ENCODE data around the gene KLF5.
A peak's percentile ranks its signal among the peaks of the same experiment; 100 is the strongest.
"Not testable (repeated sequence)": the region's sequence is repeated elsewhere in the genome, so short reads cannot be mapped to it uniquely, and the experiment has no call there.

KLF5 gene

GRCh38 chr13:73089213-73089612 is 30.4 kb downstream of the KLF5 start:
- no peak for DNase-seq

- DNase-seq = peak; percentile 81
These were observed 31.5 kb downstream of the KLF5 start for GRCh38 chr13:73090116-73090822.

- DNase-seq = no peak
These were observed 32.0 kb downstream of the KLF5 start for GRCh38 chr13:73090823-73091187.

DNA sequence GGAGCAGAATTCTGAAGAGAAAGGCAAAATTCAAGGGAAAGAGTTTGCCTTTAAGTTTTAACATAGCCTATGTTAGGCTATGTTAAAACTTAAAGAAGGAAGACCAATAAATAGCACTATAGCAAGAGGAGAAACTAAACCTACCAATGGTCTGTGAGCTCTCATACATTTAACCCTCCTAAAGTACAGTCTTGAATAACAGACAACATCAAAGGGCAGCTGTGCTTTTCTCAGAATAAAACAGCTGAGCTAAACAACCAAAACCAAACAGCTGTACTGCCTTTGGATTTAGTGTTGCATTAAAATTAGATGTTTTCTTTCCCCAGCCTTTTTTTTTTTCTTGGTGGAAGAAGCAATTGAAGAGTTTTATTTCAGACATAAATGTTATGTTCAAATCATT is 34.0 kb downstream of the KLF5 start:
- no peak for DNase-seq

- peak; percentile 9 for DNase-seq
These were observed 37.4 kb downstream of the KLF5 start for GRCh38 chr13:73096173-73096572.

DNA sequence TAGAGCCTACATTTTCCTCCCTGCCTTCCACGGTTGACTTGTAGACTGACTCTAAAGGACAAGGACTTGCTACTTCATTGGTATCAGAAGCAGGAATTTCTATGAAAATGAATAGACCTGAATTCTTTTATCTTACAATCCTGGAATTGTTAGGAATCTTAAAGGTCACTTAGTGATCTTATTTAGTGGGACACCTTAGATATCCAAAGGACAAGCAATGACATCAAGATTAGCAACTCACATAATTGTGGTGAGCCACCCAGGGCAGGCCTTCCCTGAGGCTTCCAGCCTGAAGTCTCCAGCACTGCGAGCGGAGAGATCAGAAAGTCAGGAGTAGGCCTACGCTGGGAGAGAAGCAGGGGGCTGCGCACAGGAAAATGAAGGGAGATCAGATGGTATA is 37.8 kb downstream of the KLF5 start:
- no peak for DNase-seq

- not testable (repeated sequence) for DNase-seq
These were observed 42.0 kb downstream of the KLF5 start for GRCh38 chr13:73100781-73101180.

DNA sequence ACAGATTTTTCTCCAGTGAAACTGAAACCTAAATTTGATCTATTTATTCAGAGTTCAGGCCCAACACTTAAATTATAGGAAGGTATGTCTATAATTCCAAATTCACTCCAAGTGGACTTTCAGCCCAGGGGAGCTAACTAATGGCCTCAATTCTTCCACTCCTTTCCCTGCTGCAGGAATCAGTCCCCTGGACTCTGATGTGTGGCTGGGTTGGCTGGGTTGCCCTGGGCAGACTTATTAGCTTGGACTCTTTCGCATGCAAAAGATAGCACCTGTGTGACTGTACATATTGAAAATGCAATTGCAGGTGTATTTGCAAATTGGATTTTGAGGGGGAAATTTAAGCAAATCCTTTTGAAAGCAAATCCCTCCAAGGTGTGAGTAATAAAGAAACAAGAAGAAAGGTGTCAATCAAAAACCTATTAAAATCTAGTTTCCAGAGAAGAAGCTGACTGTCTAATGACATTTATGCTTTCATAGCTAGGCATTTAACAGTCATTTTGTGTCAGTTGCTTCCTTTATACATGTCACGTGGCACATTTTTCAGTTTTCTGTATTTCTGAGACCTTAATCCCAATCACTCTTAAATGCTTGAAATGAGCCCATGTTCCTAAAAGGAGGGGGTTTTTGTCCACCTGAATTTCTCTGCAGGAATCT is 42.7 kb downstream of the KLF5 start:
- no peak for DNase-seq

GRCh38 chr13:73103238-73103637 is 44.4 kb downstream of the KLF5 start:
- no peak for DNase-seq

DNA sequence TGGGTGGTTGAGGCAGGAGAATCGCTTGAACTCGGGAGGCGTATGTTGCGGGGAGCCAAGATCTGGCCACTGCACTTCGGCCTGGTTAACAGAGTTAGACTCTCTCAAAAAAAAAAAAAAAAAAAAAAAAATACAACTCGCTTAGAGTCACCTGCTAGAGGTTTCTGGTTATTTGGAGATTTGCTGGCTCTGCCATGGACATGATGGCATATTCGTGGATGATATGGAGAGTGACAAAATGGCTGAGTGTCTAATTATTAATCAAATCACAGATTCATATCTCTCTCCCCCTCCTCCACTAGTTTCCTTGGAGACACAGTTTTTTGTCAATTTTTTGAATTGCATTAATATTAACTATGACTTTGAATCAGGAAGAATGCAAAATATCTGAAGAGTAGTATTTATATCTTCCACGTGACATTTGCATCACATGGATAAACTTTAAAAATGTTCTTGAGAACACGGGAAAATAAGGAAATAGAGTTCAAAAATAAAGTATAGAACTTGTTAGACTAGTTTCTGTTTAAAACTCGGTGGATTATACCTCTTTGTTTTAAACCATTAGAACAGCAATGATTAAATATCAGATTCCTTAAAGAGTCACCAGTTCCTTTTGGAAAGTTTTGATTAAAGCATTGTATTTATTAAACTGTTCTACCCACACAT is 47.8 kb downstream of the KLF5 start:
- DNase-seq = no peak

DNA sequence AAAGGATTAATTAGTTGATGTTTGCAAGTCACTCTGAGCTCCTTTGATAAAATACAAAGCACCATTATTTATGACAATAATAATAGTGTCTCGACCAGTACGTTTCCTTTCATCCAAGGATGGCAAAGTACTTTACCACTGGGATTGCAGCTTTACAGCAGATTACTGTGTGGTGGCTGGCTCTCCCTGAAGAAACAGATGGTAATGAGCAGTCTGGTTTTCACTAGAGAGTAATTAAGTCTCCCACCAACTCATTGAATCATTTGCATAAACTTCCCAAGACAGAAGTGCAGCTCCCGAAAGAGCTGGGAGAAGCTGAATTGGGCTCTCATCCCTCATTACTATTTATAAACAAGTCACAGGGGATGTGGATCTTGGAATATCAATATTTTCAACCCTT is 48.7 kb downstream of the KLF5 start:
- DNase-seq = no peak

- DNase-seq = no peak
These were observed 49.2 kb downstream of the KLF5 start for GRCh38 chr13:73107970-73108369.

GRCh38 chr13:73109288-73109899 is 50.6 kb downstream of the KLF5 start:
- DNase-seq = no peak

DNA sequence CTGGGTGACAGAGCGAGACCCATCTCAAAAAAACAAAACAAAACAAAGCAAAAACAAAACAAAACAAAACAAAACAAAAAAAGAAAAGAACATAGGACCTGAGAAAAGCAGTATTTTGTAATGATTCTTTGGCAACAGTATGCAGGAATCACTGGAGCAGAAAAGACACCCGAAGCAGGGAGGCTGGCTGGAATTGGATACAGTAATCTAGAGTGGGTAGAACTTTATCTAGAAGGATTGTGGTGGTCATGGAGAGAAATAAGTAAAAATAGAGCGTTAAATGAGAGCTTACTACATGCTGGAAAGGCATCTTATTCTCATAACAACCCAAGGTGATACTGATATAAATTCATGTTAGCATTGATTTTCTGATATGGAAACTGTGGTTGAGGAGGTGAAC is 51.2 kb downstream of the KLF5 start:
- no peak for DNase-seq

GRCh38 chr13:73110814-73111213 is 52.0 kb downstream of the KLF5 start:
- no peak for DNase-seq

DNA sequence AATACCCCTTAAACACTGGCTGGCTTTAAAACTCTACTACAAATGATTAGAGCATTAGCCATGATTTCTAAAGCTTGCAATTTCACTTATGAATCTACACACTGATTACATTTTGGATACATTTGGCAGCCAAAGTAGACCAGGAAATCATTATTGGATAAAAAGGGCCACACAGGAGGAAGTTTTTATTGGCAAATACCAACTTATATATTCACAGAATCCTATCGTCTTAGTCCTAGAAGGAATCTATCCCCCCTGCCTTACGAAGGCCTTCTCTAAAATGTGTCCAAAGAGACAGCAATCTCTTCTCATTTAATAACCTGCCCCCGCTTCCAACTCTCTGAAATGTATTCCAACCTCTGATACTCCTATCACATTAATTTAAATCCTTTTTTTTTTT is 52.5 kb downstream of the KLF5 start:
- DNase-seq = peak; percentile 18

DNA sequence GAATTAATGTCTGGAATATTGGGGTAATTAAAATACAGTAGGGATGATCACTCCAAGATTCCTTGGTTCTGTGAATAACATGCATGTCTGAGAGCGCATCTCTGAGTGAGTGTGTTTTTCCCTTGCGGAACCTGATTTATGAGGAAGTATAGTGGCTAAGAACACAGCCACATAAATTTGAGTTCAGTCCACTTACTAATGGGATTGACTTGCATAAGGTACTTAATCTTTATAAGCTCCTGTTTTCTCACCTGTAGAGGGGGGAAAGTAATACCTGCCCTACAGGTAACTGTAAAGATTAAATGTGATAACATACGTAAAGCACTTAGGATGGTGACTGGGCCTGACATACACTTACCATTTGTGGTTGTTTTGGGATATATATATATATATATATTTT is 60.8 kb downstream of the KLF5 start:
- DNase-seq = no peak

All from fibroblast of skin of back (primary cell).